HepG2 (cell line): ENCODE results near the gene ISG20.

Experiments
- SAFB2 ChIP-seq: sonication (generic); formaldehyde crosslinking; IDR thresholded peaks from 2 replicates; pipeline ENCODE4 v1.5.1; 2020; ENCODE audit warnings: missing genetic modification reagents, low read depth, mild to moderate bottlenecking, borderline replicate concordance
- ZNF589 ChIP-seq: sonication (generic); formaldehyde crosslinking; conservative IDR thresholded peaks from 2 replicates; pipeline ENCODE4 v1.8.0; 2022; ENCODE audit warnings: mild to moderate bottlenecking, moderate library complexity, missing genetic modification reagents

DNA sequence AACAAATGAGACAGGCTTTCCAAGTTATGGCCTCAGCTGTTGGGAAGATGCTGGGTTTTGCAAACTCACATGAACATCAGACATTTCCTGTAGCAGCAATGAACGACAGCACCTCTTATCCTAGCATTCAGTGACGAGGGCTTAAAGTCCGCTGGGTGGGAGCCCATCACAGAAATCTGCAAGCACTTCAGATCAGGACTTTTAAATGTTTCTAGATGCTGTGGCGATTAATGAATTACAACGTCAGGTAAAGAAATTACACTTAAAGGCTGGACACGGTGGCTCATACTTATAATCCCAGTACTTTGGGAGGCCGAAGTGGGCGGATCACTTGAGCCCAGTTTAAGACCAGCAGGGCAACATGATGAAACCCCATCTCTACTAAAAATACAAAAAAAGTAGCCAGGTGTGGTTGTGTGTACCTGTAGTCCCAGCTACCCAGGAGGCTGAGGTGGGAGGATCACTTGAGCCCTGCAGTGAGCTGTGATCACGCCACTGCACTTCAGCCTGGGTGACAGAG lies 13.8 kb upstream of the ISG20 start:
- TF ChIP-seq ZNF589 (CRISPR knock-in tag) (no peak), SAFB2 (CRISPR knock-in tag) (no peak)
